Eye (tissue), 1 donor: ENCODE data around the gene TUBGCP2.
"Not testable (repeated sequence)": the region's sequence is repeated elsewhere in the genome, so short reads cannot be mapped to it uniquely, and the experiment has no call there.

ENCODE experiments used
- DNase-seq: peaks from one replicate; pipeline ENCODE4 v3.0.0-alpha.2; 2015

The TUBGCP2 gene

DNA sequence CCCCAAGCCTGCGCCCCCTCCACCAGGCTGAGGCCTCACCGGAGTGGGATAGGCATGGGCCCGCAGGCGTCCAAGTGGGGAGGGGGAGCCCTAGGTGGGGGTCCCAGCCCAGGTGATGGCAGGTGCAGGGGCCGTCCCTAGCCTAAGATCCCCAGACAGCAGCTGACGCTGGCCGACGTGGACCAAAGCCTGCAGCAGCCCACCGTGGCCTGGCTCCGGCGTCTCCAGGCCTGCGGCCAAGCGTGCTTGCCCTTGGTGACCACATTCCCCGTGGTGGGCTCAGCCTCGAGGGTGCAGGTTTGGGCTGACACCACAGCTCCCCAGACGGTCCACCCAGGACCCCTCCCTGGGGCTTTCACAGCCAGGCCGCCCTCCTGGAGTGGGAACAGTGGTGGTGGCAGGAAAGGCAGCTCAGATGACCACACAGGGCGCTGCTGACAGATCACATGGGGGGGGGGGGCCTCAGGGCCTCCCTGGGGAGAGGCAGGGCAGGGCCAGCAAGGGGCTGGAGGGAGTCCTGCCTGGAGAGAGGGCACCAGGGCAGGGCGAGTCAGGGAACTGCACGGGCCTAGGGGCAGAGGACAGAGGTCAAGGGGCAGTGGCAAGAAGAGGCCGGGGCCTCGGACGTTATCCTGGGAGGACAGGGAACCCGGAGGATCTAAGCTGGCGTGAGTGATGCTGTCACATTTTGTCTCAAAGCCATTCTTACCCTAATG is 31.2 kb downstream of the TUBGCP2 start:
- DNase-seq = no peak

DNA sequence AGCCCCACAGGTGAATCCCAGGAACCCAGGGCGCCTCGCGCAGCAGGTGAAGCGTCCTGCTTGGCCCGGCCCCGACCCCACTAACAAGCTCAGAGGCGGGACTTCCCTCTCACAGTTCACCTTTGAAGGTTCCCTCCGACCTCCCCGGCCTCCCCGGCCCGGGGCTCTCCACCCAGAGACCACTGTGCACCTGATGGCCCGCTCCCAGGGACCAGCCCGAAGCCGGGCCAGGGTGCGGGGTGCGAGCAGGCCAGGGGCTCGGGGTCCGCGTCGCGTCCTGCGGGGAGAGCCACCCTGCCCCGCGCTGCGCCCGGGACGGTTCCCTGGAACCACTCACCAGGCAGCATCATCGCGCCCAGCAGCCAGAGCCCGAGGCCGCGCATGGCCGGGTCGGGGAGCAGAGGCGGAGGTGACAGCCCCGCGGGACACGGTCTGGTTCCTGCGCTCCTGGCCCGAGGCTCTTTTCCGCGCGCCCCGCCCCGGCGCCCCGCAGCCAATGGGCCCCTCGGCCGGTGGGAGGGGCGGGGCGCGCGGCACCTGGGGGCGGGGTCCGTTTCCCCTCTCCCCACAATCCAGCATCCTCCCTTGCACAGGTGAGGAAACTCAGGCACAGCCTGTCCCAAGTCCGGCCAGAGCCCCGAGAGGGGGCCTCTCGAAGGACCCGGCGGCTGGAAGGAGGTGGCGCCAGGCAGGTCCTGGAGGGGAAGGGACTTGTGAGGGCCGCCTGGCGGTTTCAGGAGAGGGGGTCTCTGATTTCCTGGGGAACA is 32.1 kb downstream of the TUBGCP2 start, which contains the start of gene ADAM8:
TSS of gene ADAM8 (minus strand) at position 434 of the 767 bp plus-strand sequence. CDS start at position 383, 51 bp downstream.
- peak; percentile 58 for DNase-seq

GRCh38 chr10:133276100-133276434 is 32.6 kb downstream of the TUBGCP2 start:
- DNase-seq = no peak

DNA sequence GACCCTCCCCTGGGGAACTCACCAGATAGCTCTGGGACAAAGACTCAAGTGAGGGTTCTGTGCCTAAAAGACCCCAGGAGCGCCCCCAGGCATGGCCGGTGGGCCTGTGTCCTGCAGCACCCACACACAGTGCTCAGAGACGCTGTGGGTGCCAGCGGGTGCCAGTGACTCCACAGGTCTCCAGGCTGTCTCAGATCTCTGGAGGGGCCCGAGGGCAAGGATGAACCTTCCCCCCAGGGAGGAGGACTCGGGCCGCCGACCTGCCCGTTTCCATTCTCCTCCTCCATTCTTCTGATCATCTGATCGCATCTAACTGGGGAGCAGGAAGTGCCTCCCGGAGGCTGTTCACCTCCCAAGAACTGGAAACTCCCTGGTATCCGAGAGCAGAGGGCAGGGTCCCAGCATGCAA is 33.0 kb downstream of the TUBGCP2 start:
- DNase-seq = peak; percentile 30

GRCh38 chr10:133274751-133275683 is 33.7 kb downstream of the TUBGCP2 start:
- peak; percentile 27 for DNase-seq

GRCh38 chr10:133273534-133274143 is 35.0 kb downstream of the TUBGCP2 start:
- no peak for DNase-seq

- no peak for DNase-seq
These were observed 35.7 kb downstream of the TUBGCP2 start for GRCh38 chr10:133272964-133273420.

DNA sequence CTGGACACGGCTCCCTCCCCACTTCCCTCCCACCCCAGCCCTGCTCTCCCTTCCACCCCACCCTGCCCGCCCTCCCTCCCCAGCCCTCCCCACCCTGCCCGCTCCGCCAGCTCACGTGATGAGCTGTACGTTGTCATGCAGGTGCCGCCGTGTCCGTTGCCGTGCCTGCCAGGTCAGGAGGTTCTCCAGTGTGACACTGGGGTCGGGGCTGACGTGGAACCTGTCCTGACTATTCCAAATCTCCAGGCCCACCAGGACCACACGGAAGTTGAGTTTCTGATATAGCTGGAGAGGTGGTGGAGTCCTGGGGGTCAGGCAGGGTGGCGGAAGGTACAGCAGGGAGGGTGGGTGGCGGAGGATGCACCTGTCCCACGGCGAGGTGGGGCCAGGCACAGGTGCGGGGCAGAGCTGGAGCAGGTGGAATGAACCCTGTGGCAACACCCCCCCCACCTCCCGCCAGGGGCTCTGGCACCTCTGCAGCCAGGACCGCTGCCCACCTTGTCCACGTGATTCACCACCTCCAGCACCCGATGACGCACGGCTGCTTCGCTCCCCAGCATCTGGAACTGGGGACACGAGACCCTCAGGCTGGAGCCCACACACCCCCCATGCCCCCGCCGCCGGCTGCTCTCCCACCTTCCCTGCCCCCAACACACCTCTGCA is 36.2 kb downstream of the TUBGCP2 start:
- no peak for DNase-seq

GRCh38 chr10:133271521-133272300 is 37.0 kb downstream of the TUBGCP2 start:
- no peak for DNase-seq

GRCh38 chr10:133270773-133271297 is 37.8 kb downstream of the TUBGCP2 start:
- no peak for DNase-seq

DNA sequence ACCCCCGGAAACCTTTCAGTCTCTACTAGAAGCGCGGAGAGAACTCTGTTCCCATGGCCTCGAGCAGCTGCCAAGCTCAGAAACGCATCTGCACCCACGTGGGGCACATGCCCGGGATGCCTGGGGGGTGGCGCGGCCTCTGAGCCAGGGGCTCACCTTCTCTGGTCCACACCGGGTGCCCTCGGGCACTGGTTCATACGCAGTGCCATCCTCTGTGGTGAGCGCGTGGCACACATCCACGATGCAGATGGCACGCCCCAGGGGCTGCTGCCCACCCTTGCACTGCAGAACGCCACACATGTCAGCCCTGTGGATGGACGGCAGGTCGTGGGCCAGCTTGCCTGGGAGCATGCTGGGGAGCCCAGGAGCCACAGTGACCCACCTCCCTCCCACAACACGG is 38.5 kb downstream of the TUBGCP2 start:
- no peak for DNase-seq

- no peak for DNase-seq
These were observed 39.3 kb downstream of the TUBGCP2 start for GRCh38 chr10:133269367-133269766.

GRCh38 chr10:133268532-133268931 is 40.1 kb downstream of the TUBGCP2 start:
- no peak for DNase-seq

DNA sequence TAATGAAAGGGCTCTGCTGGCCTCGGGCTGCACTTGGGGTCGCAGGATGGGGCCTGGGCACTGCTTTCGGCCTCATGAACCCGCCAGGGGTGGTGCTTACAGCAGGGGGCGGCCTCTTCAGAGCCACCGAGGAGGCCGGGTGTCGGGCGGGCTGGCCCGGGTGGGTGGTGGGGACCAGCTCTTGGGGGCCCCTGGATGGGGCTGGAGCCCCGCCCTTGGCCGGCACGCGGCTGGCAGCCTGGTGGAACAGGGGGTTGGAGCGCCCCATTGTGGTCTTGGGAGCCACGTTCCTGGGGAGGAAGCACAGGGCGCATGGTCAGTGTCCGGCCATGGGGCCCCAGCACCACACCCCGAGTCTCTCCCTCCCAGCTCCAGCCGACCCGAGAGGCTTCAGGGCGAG is 40.8 kb downstream of the TUBGCP2 start:
- DNase-seq = no peak

- no peak for DNase-seq
These were observed 41.4 kb downstream of the TUBGCP2 start for GRCh38 chr10:133267293-133267692.

- DNase-seq = no peak
These were observed 42.4 kb downstream of the TUBGCP2 start for GRCh38 chr10:133266056-133266795.

DNA sequence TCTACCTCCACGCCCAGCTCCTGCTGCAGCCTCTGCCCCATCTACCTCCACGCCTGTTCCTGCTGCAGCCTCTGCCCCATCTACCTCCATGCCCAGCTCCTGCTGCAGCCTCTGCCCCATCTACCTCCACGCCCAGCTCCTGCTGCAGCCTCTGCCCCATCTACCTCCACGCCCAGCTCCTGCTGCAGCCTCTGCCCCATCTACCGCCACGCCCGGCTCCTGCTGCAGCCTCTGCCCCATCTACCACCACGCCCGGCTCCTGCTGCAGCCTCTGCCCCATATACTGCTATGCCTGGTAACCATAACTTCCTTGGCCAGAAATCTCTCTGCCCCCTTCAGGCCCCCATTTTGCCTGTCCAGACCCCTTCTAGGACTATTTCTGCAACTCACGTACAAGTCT is 43.6 kb downstream of the TUBGCP2 start:
- DNase-seq = not testable (repeated sequence)

GRCh38 chr10:133264461-133264860 is 44.2 kb downstream of the TUBGCP2 start:
- no peak for DNase-seq

- no peak for DNase-seq
These were observed 45.0 kb downstream of the TUBGCP2 start for GRCh38 chr10:133263674-133264073.

- DNase-seq = no peak
These were observed 46.0 kb downstream of the TUBGCP2 start for GRCh38 chr10:133262696-133263095.
